HepG2 (cell line): Measurements from ENCODE around the gene UST. TPM values are rescaled to one million over a fixed set of nuclear protein-coding genes. Genes with fewer than 3 reads are reported as not detected.

Experiments used
- ATAC-seq: fragments of 200-7000 bp; cut with Tn5 transposase; 3 replicates; pipeline ENCODE4 v1.9.1; 2020; ENCODE audit warnings: mild to moderate bottlenecking, moderate library complexity
- BruUV-seq: library from RNA; stranded (reverse); fragments of 400-500 nt; replicated peaks from 2 replicates; lab custom pipeline; 2021; lab: Mats Ljungman, UMichigan
- CTCF ChIA-PET: fragments of 300-600 bp; formaldehyde crosslinking; extraction: SDS; loops from one replicate; lab custom pipeline; 2021; ENCODE audit warnings: low total read pairs, inconsistent platforms, low intra/inter-chr PET ratio; lab: Yijun Ruan, JAX
- POLR2A ChIA-PET: fragments of 350-600 bp; sonication (Branson Sonifier 250); formaldehyde crosslinking; loops from one replicate; lab custom pipeline; 2020; ENCODE audit warnings: antibody characterized with exemption, inconsistent platforms; lab: Yijun Ruan, JAX
- DNase-seq: peaks from one replicate; pipeline ENCODE4 v3.0.0-alpha.2; 2015; ENCODE audit warnings: low spot score
- FAIRE-seq: peaks from 3 replicates; lab custom pipeline; 2011; peaks lifted over from hg19 to GRCh38; lab: Jason Lieb, UNC
- H2AFZ ChIP-seq: one replicate; pipeline ENCODE4 v1.6.1; 2011; ENCODE audit warnings: low read length, inconsistent platforms
- H3K27ac ChIP-seq: fragments of 300-600 bp; 3 replicates; pipeline ENCODE4 v1.8.0; 2011; ENCODE audit warnings: mixed run types, mild to moderate bottlenecking, mixed read lengths, low read length, inconsistent platforms; ENCODE audit not compliant: insufficient read depth; ENCODE audit errors: extremely low read length
- H3K27me3 ChIP-seq, 2 experiments: fragments of 200-600 bp in 1 of 2; 2 replicates in 1 of 2; 3 replicates in 1 of 2; pipeline versions ENCODE4 v1.6.0 to v1.8.0; 2011; ENCODE audit warnings: low read length in 2 of 2, mild to moderate bottlenecking in 2 of 2, moderate library complexity in 2 of 2, inconsistent platforms in 1 of 2; ENCODE audit not compliant: insufficient read depth in 2 of 2, control insufficient read depth in 1 of 2
- H3K36me3 ChIP-seq, 2 experiments: fragments of 200-600 bp in 1 of 2; replicated peaks in 1 of 2; 2 replicates in 1 of 2; 3 replicates in 1 of 2; pipeline versions ENCODE4 v1.5.1 to v1.8.0; 2011; ENCODE audit warnings: low read length in 2 of 2, inconsistent platforms in 1 of 2; ENCODE audit not compliant: insufficient read depth in 2 of 2, control insufficient read depth in 1 of 2
- H3K4me1 ChIP-seq: 2 replicates; pipeline ENCODE4 v1.5.1; 2012; ENCODE audit warnings: low read length, inconsistent platforms; ENCODE audit not compliant: insufficient read depth
- H3K4me2 ChIP-seq: 2 replicates; pipeline ENCODE4 v1.6.0; 2011; ENCODE audit warnings: low read depth, low read length, inconsistent platforms
- H3K4me3 ChIP-seq, 3 experiments: fragments of 200-600 bp in 1 of 3; sonication (generic), shearing (Covaris generic) in 1 of 3; replicated peaks in 1 of 3; 2 replicates each; pipeline ENCODE4 v1.5.1; 2011 to 2016; ENCODE audit warnings: low read length in 3 of 3, inconsistent platforms in 2 of 3, low read depth in 2 of 3, mild to moderate bottlenecking in 2 of 3, control low read depth in 1 of 3, mixed read lengths in 1 of 3; ENCODE audit not compliant: insufficient read depth in 1 of 3
- H3K79me2 ChIP-seq: one replicate; pipeline ENCODE4 v1.6.1; 2011; ENCODE audit warnings: low read length, inconsistent platforms; ENCODE audit not compliant: insufficient read depth
- H3K9ac ChIP-seq: 2 replicates; pipeline ENCODE4 v1.6.0; 2011; ENCODE audit warnings: mild to moderate bottlenecking, low read depth, low read length, inconsistent platforms; ENCODE audit not compliant: insufficient read depth
- H3K9me3 ChIP-seq: 2 replicates; pipeline ENCODE4 v1.5.1; 2012; ENCODE audit warnings: mild to moderate bottlenecking, low read length
- H4K20me1 ChIP-seq: 2 replicates; pipeline ENCODE4 v1.6.0; 2011; ENCODE audit warnings: inconsistent platforms, mild to moderate bottlenecking, low read length, moderate library complexity; ENCODE audit not compliant: insufficient read depth
- CBFB ChIP-seq: sonication (generic); formaldehyde crosslinking; IDR thresholded peaks from 2 replicates; pipeline ENCODE4 v1.4.0; 2020; ENCODE audit warnings: missing genetic modification reagents
- DMAP1 ChIP-seq: IDR thresholded peaks from 2 replicates; pipeline ENCODE4 v1.6.1; 2016
- IKZF4 ChIP-seq: sonication (generic); formaldehyde crosslinking; IDR thresholded peaks from 2 replicates; pipeline ENCODE4 v1.5.1; 2020; ENCODE audit warnings: borderline replicate concordance, mild to moderate bottlenecking, low read depth, missing genetic modification reagents; ENCODE audit errors: not compliant biosample characterization
- MEF2D ChIP-seq: sonication (generic); formaldehyde crosslinking; IDR thresholded peaks from 2 replicates; pipeline ENCODE4 v1.5.1; 2020; ENCODE audit warnings: mild to moderate bottlenecking, missing genetic modification reagents
- ZNF572 ChIP-seq: sonication (generic); formaldehyde crosslinking; IDR thresholded peaks from 2 replicates; pipeline ENCODE4 v1.5.1; 2020; ENCODE audit warnings: mild to moderate bottlenecking, missing genetic modification reagents
- in situ Hi-C: cut with HindIII; loops from 2 replicates; pipeline ENCODE4 v1.10.0; 2017; ENCODE audit warnings: low pct_unique_long_range_greater_than_20kb; ENCODE audit not compliant: extremely low pct_ligation_motif_present
- intact Hi-C: fragments of 100-400 bp; cut with micrococcal nuclease; formaldehyde crosslinking; loops from one replicate; pipeline ENCODE4 v1.10.0; 2022; ENCODE audit not compliant: unreplicated experiment
- polyA plus RNA-seq, 8 experiments: library from polyadenylated mRNA; depleted of rRNA in 3 of 8; stranded (reverse) in 7 of 8; unstranded in 1 of 8; fragments of >200 nt; fragmentation: Illumina TruSeq in 4 of 8; extraction: Trizol in 4 of 8; gene quantifications; 2 replicates each; pipeline versions ENCODE4 v1.2.1 to v1.2.3, GENCODE V29; 2011 to 2016; ENCODE audit warnings: low read depth in 4 of 8, missing spikeins in 1 of 8, mixed read lengths in 1 of 8; ENCODE audit not compliant: insufficient read depth in 1 of 8
- total RNA-seq, 5 experiments: library from RNA; depleted of rRNA; stranded (reverse); fragments of >200 nt; fragmentation: Illumina TruSeq; extraction: Trizol; gene quantifications; 2 replicates each; pipeline ENCODE4 v1.2.3, GENCODE V29; 2016; ENCODE audit warnings: low read depth in 1 of 5
- TF ChIP-seq, protein P1 (sequence below): sonication (generic); formaldehyde crosslinking; IDR thresholded peaks from 2 replicates; pipeline ENCODE4 v1.4.0; 2020; ENCODE audit warnings: missing genetic modification reagents, mild to moderate bottlenecking, borderline replicate concordance
- TF ChIP-seq, protein P2 (sequence below): sonication (generic); formaldehyde crosslinking; IDR thresholded peaks from 2 replicates; pipeline ENCODE4 v1.5.0; 2020; ENCODE audit warnings: missing genetic modification reagents
- TF ChIP-seq, protein P3 (sequence below): conservative IDR thresholded peaks from 2 replicates; pipeline ENCODE4 v1.6.1; 2018; ENCODE audit warnings: missing genetic modification reagents

The UST gene
- total and polyA plus RNA-seq, 2 of the 13 experiments (the other 11 are each of a cell fraction or from before 2014, with no cell fraction given), result 0.27 TPM; not detected in 1

DNA sequence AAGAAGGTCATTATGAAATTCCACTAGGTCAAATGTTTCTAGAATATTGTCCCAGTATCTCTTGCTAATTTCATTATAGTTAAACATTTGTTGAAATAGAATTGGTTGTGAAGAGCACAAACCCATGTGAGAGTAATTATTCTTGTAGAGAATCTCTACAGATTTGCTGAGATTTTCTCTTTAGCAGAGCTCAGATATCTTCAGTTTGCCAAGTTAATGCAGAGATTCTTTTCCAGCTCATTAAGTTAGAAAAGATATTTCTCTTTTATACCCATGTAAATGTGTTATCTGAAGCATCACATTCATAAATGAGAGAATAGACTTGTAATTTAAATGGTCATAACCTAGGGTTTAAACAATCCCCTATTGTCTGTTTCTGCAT lies 338.7 kb downstream of the UST start:
- ChIA-PET POLR2A (no interaction called here), CTCF (no interaction called here)
- intact Hi-C loops, result no loop called here
- peaks cover 6% of the 10 kb centered on the region for H3K4me1 ChIP-seq
- H3K79me2 ChIP-seq, result no peaks in the 10 kb centered on the region
- peaks cover 0 to 8% of the 10 kb centered on the region in 2 experiments; a peak in 2 of 5 replicates for H3K27me3 ChIP-seq
- BruUV-seq, result no TSS peak
- in situ Hi-C loops, result no loop called here
- H3K9me3 ChIP-seq, result no peaks in the 10 kb centered on the region
- DNase-seq (no peak), FAIRE-seq (no peak), ATAC-seq (no peak)
- no peaks in the 10 kb centered on the region for H3K36me3 ChIP-seq
- no peak overlapping the region for H2AFZ ChIP-seq
- no peak overlapping the region for H3K9ac ChIP-seq
- TF ChIP-seq MEF2D (CRISPR knock-in tag), result no peak
- no peak for TF ChIP-seq ZNF572 (CRISPR knock-in tag)
- TF ChIP-seq, protein P1, sequence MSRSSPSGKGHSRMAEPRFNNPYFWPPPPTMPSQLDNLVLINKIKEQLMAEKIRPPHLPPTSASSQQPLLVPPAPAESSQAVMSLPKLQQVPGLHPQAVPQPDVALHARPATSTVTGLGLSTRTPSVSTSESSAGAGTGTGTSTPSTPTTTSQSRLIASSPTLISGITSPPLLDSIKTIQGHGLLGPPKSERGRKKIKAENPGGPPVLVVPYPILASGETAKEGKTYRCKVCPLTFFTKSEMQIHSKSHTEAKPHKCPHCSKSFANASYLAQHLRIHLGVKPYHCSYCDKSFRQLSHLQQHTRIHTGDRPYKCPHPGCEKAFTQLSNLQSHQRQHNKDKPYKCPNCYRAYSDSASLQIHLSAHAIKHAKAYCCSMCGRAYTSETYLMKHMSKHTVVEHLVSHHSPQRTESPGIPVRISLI (CRISPR knock-in tag), result no peak
- TF ChIP-seq DMAP1 (CRISPR knock-in tag), result no peak
- TF ChIP-seq, protein P2, sequence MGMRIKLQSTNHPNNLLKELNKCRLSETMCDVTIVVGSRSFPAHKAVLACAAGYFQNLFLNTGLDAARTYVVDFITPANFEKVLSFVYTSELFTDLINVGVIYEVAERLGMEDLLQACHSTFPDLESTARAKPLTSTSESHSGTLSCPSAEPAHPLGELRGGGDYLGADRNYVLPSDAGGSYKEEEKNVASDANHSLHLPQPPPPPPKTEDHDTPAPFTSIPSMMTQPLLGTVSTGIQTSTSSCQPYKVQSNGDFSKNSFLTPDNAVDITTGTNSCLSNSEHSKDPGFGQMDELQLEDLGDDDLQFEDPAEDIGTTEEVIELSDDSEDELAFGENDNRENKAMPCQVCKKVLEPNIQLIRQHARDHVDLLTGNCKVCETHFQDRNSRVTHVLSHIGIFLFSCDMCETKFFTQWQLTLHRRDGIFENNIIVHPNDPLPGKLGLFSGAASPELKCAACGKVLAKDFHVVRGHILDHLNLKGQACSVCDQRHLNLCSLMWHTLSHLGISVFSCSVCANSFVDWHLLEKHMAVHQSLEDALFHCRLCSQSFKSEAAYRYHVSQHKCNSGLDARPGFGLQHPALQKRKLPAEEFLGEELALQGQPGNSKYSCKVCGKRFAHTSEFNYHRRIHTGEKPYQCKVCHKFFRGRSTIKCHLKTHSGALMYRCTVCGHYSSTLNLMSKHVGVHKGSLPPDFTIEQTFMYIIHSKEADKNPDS, result no peak
- TF ChIP-seq, protein P3, sequence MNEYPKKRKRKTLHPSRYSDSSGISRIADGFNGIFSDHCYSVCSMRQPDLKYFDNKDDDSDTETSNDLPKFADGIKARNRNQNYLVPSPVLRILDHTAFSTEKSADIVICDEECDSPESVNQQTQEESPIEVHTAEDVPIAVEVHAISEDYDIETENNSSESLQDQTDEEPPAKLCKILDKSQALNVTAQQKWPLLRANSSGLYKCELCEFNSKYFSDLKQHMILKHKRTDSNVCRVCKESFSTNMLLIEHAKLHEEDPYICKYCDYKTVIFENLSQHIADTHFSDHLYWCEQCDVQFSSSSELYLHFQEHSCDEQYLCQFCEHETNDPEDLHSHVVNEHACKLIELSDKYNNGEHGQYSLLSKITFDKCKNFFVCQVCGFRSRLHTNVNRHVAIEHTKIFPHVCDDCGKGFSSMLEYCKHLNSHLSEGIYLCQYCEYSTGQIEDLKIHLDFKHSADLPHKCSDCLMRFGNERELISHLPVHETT, result no peak
- TF ChIP-seq CBFB, result no peak
- no peak for TF ChIP-seq IKZF4 (CRISPR knock-in tag)
- H3K4me2 ChIP-seq, result no peak overlapping the region
- H3K4me3 ChIP-seq, result no peak overlapping the region
- H3K27ac ChIP-seq, result no peak overlapping the region
- no peaks in the 10 kb centered on the region for H4K20me1 ChIP-seq
